CD1c-positive myeloid dendritic cell (primary cell): Measurements from ENCODE around the gene TALDO1.

Experiments
- DNase-seq: peaks from one replicate; pipeline ENCODE4 v3.0.0-alpha.2; 2016; ENCODE audit errors: extremely low spot score

TALDO1 gene

DNA sequence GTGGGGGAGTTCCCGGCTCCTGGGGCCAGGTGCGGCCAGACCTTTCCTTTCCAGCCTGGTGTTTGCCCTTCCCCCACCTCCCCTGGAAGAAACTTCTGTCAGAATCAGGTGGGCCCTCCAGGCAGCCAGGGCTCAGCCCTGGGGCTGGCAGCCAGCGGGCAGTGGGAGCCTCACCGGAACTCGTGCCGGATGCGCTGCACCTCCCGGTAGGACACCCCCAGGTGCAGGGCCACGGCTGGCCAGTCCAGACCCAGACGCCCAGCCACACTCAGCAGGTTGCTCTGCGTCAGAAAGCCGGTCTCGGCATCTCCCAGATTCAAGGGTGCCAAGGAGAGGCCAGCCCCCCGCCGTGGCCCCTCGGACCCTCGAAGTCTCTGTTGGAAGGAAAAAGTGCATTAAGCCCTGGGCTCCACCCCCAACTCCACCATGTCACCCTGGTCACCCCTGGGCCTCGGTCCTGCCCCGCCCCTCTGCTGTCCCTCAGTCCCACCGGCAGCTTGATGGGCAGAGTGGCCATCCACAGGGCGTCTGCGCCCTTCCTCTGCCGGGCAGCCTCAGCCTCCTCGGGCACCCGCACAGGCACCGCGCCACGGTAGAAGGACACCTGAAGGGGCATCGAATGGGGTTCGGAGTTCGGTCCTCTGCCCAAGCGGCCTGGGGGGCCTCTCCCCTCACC is 52.5 kb downstream of the TALDO1 start:
- DNase-seq = no peak

DNA sequence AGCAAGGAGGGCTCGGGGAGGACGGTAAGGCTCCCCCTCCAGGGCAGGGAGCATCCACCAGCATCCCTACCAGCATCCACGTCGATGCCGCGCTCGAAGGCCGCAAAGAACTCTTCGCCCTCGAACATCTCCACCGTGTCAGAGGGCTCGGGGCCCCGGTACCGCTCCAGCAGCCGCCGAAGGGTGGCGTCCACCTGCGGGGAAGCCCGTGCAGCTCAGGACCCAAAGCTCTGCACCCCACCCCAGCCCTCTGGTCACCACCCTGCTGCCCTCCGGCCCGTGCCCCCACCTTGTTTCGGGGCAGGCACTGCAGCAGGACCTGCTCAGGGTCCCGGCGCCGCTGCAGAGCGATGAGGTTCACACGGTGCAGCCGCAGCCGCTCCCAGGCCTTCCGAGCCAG is 53.2 kb downstream of the TALDO1 start:
- no peak for DNase-seq

DNA sequence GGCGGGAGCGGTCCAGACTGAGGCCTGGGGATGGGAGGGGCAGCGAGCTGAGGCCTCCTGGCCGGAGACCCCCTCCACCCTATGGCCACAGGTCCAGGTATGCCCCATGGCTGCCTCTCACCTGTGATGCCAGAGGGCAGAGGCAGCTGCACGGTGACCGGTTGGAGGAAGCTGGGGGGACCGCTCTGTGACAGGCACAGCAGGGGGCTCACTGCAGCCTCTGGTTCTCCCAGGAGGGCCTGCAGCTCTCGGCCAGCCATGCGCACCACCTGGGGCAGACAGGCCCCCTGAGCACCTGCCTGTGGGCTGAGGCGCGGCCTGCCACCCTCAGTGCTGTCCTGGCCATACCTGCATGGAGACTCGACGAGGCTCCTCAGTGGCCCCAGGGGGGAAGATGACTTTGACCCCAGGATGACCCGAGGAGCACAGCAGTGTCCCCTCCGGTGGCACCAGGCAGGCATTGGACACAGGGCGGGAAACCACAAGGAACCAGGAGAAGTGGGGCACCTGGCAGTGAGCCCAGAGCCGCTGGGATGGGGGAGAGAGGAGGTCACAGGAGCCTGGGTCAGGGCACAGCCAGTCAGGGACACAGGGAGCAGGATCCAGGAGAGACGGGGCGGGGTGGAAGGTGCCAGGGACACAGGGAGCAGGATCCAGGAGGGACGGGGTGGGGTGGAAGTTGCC is 54.0 kb downstream of the TALDO1 start:
- no peak for DNase-seq

DNA sequence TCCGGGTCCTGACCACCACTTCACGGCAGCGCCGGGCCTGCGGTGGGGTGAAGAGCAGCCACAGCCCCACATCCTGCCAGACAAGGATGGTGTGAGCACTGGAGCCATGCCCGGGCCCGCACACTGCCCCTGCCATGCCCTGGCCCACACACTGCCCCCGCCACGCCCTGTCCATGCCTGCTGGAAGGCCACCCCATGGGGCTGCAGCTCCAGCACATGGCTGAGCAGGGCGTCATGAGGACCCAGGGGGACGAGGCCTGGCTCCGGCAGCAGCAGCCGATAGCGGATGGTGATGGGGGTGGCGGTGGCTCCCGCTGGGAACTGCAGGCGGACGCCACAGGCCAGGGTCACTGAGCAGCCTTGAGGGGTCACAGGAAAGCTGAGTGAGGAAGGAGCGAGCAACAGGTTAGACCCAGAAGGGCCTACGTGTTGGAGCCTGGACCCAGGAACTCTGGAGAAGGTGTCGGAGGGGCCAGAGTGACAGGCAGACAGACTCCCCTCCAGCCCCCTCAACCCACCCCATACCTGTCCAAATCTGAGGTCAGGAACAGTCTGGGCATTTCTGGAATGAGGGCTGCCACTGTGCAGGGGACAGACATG is 54.9 kb downstream of the TALDO1 start:
- DNase-seq = no peak

GRCh38 chr11:802693-803466 is 55.6 kb downstream of the TALDO1 start:
- no peak for DNase-seq

GRCh38 chr11:803467-803742 is 56.1 kb downstream of the TALDO1 start:
- no peak for DNase-seq

DNA sequence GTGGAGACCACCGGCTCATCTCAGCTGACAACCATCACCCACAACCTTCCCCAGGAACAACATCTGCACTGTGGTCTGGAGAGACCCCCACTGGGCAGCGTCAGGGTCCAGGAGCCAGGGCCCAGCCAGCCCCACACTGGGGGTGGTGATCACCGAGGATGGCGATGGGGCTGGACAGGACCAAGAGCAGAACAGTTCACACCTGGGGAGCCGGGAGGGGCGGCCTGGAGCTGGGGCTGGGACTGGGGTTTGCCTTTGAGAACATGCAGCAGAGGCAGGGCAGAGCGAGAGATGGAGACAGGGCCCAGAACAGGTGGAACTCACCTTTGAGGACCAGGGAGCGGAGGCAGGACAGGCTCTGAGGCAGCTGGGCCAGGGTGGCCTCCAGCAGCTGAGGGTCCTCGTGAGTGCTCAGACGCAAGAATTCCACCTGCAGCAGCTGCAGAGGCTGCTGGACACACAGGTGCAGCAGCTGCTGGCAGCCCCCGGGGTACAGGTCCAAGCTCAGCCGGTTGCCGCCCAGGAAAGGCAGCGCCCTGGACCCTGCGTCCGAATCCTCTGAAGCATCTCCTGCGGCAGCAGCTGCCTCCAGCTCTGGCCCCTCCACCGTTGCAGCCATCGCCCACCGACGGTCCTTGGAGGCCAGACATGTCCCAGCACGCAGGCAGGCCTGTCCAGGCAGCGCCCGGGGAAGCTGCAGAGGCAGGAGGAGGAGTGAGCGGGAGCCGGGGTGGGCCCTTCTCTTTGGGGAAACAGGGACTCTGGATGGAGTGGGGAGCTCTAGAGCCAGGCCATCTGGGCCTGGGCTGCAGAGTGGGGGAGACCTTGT is 56.7 kb downstream of the TALDO1 start:
- DNase-seq = no peak

DNA sequence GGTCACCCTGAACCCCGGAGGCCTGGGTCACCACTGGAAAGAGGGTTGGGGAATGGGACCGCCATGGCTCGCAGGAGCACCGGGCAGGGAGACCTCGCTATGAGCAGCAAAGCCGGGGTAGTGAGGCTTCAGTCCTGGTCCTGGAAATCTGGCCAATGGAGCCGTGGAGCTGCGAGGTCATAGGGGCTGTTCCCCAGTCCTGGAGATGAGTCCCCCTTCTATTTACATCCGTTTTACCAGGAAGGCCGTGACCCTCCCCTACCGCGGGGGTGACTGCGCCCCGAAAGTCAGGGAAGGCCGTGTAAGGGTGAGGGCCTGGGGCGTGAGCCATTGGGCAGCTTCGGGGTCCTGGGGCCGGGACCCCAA is 57.3 kb downstream of the TALDO1 start:
- no peak for DNase-seq

DNA sequence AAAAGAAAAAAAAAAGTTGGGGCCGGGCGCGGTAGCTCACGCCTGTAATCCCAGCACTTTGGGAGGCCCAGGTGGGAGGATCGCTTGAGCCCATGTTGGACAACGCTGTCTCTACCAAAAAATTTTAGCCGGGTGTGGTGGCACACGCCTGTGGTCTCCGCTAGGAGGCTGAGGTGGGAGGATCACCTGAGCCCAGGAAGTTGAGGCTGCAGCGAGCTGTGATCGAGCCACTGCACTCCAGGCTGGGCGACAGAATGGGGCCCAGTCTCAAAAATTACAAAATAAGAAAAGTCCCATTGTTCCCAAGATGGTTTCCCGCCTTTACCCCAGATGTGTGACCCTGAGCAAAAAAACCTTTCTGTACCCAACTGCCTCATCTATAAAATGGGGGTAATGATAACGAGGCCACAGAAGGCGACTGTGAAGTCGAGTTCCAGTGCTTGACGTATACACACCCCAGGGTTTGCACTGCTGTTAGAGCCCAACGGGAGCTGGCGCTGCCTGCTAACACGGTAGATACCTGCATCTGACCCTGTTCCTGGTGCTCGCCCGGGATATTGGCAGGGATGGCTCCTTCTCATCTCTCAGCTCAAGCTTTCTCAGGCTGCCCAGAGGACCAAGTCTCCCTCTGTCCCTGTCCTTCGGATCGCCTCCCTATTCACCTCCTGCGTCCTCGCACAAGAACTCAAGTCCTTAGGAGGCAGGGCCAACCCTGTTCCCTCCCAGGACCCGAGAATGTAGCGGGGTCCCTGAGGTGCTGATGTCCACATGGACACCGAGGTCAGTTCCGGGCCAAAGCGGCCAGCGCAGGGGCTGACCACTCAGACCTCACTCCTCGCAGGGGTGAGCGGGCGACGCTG is 61.4 kb downstream of the TALDO1 start:
- no peak for DNase-seq

- DNase-seq = peak; percentile 99
These were observed 62.2 kb downstream of the TALDO1 start, which contains the start of gene RPLP2 for GRCh38 chr11:809287-810039. RPLP2 (plus strand) TSS chr11:809967; CDS start chr11:810235, 268 bp downstream.

- DNase-seq = no peak
These were observed 62.8 kb downstream of the TALDO1 start for GRCh38 chr11:810040-810567.

GRCh38 chr11:811446-812245 is 64.4 kb downstream of the TALDO1 start:
- no peak for DNase-seq

DNA sequence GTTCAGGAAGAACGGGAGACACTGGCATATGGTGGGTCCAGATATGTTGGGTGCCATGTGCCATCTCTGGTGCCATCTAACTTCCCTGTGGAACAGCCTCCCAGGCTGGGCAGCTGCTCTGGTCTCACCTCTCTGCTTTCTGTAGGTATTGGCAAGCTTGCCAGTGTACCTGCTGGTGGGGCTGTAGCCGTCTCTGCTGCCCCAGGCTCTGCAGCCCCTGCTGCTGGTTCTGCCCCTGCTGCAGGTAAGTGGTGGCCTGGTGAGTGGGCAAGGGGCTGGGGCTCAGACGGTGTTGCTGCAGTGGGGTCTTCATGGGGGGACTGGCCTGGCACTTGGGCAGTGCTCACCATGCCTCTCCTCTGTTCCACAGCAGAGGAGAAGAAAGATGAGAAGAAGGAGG is 65.1 kb downstream of the TALDO1 start:
- no peak for DNase-seq

GRCh38 chr11:813072-813455 is 65.8 kb downstream of the TALDO1 start:
- no peak for DNase-seq

DNA sequence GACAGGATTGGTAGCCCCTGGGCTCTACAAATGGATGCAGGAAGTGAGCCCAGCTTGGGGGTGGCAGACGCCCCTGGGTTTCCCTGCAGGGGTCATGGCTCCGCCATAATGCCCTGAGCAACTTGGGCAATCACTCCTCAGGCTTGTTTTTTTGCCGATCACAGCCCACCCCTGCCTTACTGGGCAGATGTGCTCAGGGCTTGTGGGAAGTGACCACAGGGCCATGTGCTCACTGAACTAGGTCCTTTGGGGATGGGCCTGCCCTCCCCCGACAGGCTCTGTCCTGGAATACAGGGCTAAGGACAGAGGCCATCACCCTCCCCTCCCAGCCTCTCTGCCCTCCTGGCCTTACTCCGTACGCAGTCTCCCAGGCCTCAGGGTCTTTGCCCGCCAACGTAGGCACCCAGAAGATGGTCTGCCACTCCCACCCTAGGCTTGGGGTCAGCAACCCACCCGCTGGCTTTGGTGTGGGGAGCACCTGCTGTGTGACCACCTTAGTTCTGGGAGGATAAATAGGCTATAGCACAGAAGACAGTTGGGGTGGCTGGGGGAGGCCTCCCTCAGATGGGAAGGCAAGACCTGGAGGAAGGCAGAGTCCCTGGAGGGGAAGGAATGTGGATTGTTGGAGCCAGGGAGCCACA is 66.3 kb downstream of the TALDO1 start:
- DNase-seq = no peak
